A549 (cell line): Measurements from ENCODE around the gene CNPY4. TPM values are rescaled to one million over a fixed set of nuclear protein-coding genes. Genes with fewer than 3 reads are reported as not detected.

ENCODE experiments used
- ATAC-seq, 2 experiments: fragments of 200-7000 bp in 1 of 2; fragments of >200 bp in 1 of 2; cut with Nextera tagmentation in 1 of 2; cut with Tn5 transposase in 1 of 2; 3 replicates each; pipeline versions ENCODE4 v1.8.0 to v1.9.1; 2018 to 2020; ENCODE audit warnings: mild to moderate bottlenecking in 1 of 2, moderate library complexity in 1 of 2
- CTCF ChIA-PET: fragments of 300-600 bp; sonication (Branson Sonifier 250); formaldehyde crosslinking; extraction: SDS; loops from one replicate; lab custom pipeline; 2021; ENCODE audit warnings: antibody characterized with exemption, inconsistent platforms; lab: Yijun Ruan, JAX
- POLR2A ChIA-PET: fragments of 350-600 bp; formaldehyde crosslinking; extraction: SDS; loops from one replicate; lab custom pipeline; 2021; ENCODE audit warnings: antibody characterized with exemption, inconsistent platforms; lab: Yijun Ruan, JAX
- DNase-seq, 2 experiments: peaks; one replicate each; pipeline versions ENCODE4 v3.0.0 to v3.0.0-alpha.2; 2011 to 2016; ENCODE audit warnings: low read depth in 1 of 2, low spot score in 1 of 2
- FAIRE-seq: peaks from 2 replicates; lab custom pipeline; 2011; peaks lifted over from hg19 to GRCh38; lab: Jason Lieb, UNC
- H3K27ac ChIP-seq, 2 experiments: fragments of >200 bp; sonication (Bioruptor Twin); formaldehyde crosslinking; 3 replicates each; pipeline ENCODE4 v1.5.1; 2016 to 2017
- H3K4me1 ChIP-seq: fragments of >200 bp; sonication (Bioruptor Twin); formaldehyde crosslinking; 3 replicates; pipeline ENCODE4 v1.6.1; 2016
- H3K4me2 ChIP-seq: fragments of >200 bp; sonication (Bioruptor Twin); formaldehyde crosslinking; 3 replicates; pipeline ENCODE4 v1.6.1; 2016
- H3K4me3 ChIP-seq: fragments of >200 bp; sonication (Bioruptor Twin); formaldehyde crosslinking; 3 replicates; pipeline ENCODE4 v1.5.1; 2016
- H3K9me3 ChIP-seq: fragments of >200 bp; sonication (Bioruptor Twin); formaldehyde crosslinking; 3 replicates; pipeline ENCODE4 v1.6.1; 2016
- BHLHE40 ChIP-seq: IDR thresholded peaks from 2 replicates; pipeline ENCODE4 v1.6.1; 2012; ENCODE audit warnings: low read depth, low read length, inconsistent platforms
- CHD2 ChIP-seq: fragments of 150-350 bp; IDR thresholded peaks from 2 replicates; pipeline ENCODE4 v1.6.1; 2014; ENCODE audit warnings: low read length; ENCODE audit not compliant: partially characterized antibody
- HMGXB4 ChIP-seq: fragments of 250-450 bp; sonication (Bioruptor Pico); IDR thresholded peaks from 2 replicates; pipeline ENCODE4 v1.5.0; 2021; ENCODE audit warnings: mild to moderate bottlenecking, moderate library complexity, borderline replicate concordance
- HOXB13 ChIP-seq: fragments of 250-450 bp; sonication (Bioruptor Pico); IDR thresholded peaks from 2 replicates; pipeline ENCODE4 v1.5.0; 2020; ENCODE audit warnings: low read depth, mild to moderate bottlenecking, moderate library complexity
- KDM1A ChIP-seq: fragments of 200-600 bp; sonication (generic); IDR thresholded peaks from 2 replicates; pipeline ENCODE4 v1.6.1; 2016; ENCODE audit warnings: low read depth, mild to moderate bottlenecking
- MAFK ChIP-seq: fragments of 450-650 bp; IDR thresholded peaks from 2 replicates; pipeline ENCODE4 v1.6.1; 2014; ENCODE audit not compliant: partially characterized antibody
- POLR2A ChIP-seq: IDR thresholded peaks from 2 replicates; pipeline ENCODE4 v1.6.1; 2012; ENCODE audit warnings: mild to moderate bottlenecking, low read length
- POLR2AphosphoS2 ChIP-seq: conservative IDR thresholded peaks from 2 replicates; pipeline ENCODE4 v1.6.1; 2012; ENCODE audit warnings: low read length, improper control_type of control experiment, inconsistent platforms
- RAD21 ChIP-seq, 2 experiments: fragments of >200 bp in 1 of 2; sonication (Bioruptor Twin) in 1 of 2; formaldehyde crosslinking in 1 of 2; IDR thresholded peaks in 1 of 2; conservative IDR thresholded peaks in 1 of 2; 2 replicates in 1 of 2; 3 replicates in 1 of 2; pipeline ENCODE4 v1.6.1; 2012 to 2018; ENCODE audit warnings: inconsistent platforms in 1 of 2
- RCOR1 ChIP-seq: fragments of 150-350 bp; IDR thresholded peaks from 2 replicates; pipeline ENCODE4 v1.6.1; 2014; ENCODE audit warnings: antibody characterized with exemption, low read length, low read depth
- RFX5 ChIP-seq: fragments of 450-650 bp; IDR thresholded peaks from 2 replicates; pipeline ENCODE4 v1.7.1; 2014; ENCODE audit warnings: antibody characterized with exemption, mild to moderate bottlenecking, moderate library complexity
- ZC3H11A ChIP-seq: fragments of 450-650 bp; IDR thresholded peaks from 2 replicates; pipeline ENCODE4 v1.6.1; 2014; ENCODE audit warnings: antibody characterized with exemption, mild to moderate bottlenecking
- ZNF302 ChIP-seq: fragments of 250-450 bp; sonication (Bioruptor Pico); IDR thresholded peaks from 2 replicates; pipeline ENCODE4 v1.9.0; 2021; ENCODE audit warnings: inconsistent platforms, mild to moderate bottlenecking, moderate library complexity
- WGBS: methylation state at CpG from one replicate; pipeline ENCODE4 v1.1.6; 2017; ENCODE audit errors: missing lambda C conversion rate; 5-methylcytosine and 5-hydroxymethylcytosine counted together
- polyA plus RNA-seq, 4 experiments: library from polyadenylated mRNA; depleted of rRNA in 3 of 4; stranded (reverse); fragments of >200 nt; fragmentation: RNase III in 1 of 4; extraction: RNeasy Plus Mini Kit Qiagen cat#74134 plus additional on column Dnase treatment in 1 of 4; gene quantifications; 2 replicates in 3 of 4; 3 replicates in 1 of 4; pipeline ENCODE4 v1.2.3, GENCODE V29; 2011 to 2017
- TF ChIP-seq, protein P1 (sequence below): fragments of 450-650 bp; IDR thresholded peaks from 2 replicates; pipeline ENCODE4 v1.6.1; 2014; ENCODE audit warnings: antibody characterized with exemption
- TF ChIP-seq, protein P2 (sequence below): IDR thresholded peaks from 2 replicates; pipeline ENCODE4 v1.6.1; 2012
- TF ChIP-seq, protein P3 (sequence below): fragments of >200 bp; sonication (Bioruptor Twin); formaldehyde crosslinking; IDR thresholded peaks from 3 replicates; pipeline ENCODE4 v1.5.1; 2016
- TF ChIP-seq, protein P4 (sequence below): fragments of 150-350 bp; IDR thresholded peaks from 2 replicates; pipeline ENCODE4 v1.6.1; 2014; ENCODE audit warnings: low read depth, mild to moderate bottlenecking, low read length
- TF ChIP-seq, protein P5 (sequence below): fragments of 250-450 bp; sonication (Bioruptor Pico); IDR thresholded peaks from 2 replicates; pipeline ENCODE4 v1.5.0; 2020; ENCODE audit warnings: low read depth, mild to moderate bottlenecking, moderate library complexity

Gene CNPY4
- polyA plus RNA-seq, 2 of the 4 experiments (the other 2 are of a cell fraction): 11.7 to 22.8 TPM

DNA sequence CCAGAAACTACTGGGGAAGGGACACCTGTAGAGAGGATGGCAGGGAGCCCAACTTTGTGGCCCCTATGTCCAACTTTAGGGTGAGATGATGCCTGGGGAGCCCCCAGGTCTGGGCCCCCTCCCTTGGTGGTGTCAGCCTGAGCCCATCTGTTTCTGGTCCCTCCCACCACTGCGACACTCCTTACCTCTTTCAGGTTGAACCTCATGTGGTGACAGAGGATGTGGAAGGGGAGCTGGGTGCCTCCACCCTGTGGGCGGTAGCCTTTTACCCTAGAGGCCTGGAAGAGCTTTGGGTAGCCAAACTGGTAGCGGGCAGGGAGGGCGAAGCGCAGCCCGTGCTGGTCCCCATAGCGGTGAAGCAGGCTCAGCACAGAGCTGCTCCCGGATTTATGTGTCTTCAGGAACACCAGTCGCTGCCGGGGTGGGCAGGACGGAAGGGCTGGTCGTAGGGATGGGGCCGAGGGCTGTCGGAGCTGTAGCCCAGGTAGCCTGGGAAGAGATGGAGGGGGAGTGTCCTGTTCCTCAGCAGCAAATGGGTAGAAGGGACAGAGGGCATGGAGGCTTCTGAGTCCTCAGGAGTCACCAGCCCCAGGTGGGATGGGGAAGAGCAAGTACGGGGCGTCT is 47.0 kb downstream of the CNPY4 start:
- Histone ChIP-seq H3K9me3 (no peaks in the 10 kb centered on the region), H3K4me1 (peaks cover 10% of the 10 kb centered on the region; the same call in 2 of the 3 replicates), H3K4me2 (no peak overlapping the region), H3K27ac (no peak overlapping the region), H3K4me3 (no peak overlapping the region)
- FAIRE-seq (no peak), DNase-seq (no peak), ATAC-seq (peak; percentile 6 to 9; a peak in 3 of 6 replicates)
- CTCF ChIA-PET: interaction anchor here (0.7 to 2.9 kb wide), 6 partner anchors 7 to 37 kb away, joined by 3 to 16 read pairs (median 3); partner anchors contain the start of genes GPC2 and TRAPPC14
- TF ChIP-seq KDM1A (no peak), RAD21 (conservative IDR thresholded peaks at IDR 0.05 in 1 of 2, IDR thresholded peaks at IDR 0.05 in 1 of 2) (no peak), MAFK (no peak), RCOR1 (no peak), CHD2 (no peak)
- TF ChIP-seq, protein P1, sequence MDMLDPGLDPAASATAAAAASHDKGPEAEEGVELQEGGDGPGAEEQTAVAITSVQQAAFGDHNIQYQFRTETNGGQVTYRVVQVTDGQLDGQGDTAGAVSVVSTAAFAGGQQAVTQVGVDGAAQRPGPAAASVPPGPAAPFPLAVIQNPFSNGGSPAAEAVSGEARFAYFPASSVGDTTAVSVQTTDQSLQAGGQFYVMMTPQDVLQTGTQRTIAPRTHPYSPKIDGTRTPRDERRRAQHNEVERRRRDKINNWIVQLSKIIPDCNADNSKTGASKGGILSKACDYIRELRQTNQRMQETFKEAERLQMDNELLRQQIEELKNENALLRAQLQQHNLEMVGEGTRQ: no peak
- TF ChIP-seq, protein P2, sequence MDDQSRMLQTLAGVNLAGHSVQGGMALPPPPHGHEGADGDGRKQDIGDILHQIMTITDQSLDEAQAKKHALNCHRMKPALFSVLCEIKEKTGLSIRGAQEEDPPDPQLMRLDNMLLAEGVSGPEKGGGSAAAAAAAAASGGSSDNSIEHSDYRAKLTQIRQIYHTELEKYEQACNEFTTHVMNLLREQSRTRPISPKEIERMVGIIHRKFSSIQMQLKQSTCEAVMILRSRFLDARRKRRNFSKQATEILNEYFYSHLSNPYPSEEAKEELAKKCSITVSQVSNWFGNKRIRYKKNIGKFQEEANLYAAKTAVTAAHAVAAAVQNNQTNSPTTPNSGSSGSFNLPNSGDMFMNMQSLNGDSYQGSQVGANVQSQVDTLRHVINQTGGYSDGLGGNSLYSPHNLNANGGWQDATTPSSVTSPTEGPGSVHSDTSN: no peak
- TF ChIP-seq, protein P3, sequence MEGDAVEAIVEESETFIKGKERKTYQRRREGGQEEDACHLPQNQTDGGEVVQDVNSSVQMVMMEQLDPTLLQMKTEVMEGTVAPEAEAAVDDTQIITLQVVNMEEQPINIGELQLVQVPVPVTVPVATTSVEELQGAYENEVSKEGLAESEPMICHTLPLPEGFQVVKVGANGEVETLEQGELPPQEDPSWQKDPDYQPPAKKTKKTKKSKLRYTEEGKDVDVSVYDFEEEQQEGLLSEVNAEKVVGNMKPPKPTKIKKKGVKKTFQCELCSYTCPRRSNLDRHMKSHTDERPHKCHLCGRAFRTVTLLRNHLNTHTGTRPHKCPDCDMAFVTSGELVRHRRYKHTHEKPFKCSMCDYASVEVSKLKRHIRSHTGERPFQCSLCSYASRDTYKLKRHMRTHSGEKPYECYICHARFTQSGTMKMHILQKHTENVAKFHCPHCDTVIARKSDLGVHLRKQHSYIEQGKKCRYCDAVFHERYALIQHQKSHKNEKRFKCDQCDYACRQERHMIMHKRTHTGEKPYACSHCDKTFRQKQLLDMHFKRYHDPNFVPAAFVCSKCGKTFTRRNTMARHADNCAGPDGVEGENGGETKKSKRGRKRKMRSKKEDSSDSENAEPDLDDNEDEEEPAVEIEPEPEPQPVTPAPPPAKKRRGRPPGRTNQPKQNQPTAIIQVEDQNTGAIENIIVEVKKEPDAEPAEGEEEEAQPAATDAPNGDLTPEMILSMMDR: no peak
- POLR2A ChIA-PET: no interaction called here
- 78% methylated on average over 16 of the region's 16 CpGs for WGBS

DNA sequence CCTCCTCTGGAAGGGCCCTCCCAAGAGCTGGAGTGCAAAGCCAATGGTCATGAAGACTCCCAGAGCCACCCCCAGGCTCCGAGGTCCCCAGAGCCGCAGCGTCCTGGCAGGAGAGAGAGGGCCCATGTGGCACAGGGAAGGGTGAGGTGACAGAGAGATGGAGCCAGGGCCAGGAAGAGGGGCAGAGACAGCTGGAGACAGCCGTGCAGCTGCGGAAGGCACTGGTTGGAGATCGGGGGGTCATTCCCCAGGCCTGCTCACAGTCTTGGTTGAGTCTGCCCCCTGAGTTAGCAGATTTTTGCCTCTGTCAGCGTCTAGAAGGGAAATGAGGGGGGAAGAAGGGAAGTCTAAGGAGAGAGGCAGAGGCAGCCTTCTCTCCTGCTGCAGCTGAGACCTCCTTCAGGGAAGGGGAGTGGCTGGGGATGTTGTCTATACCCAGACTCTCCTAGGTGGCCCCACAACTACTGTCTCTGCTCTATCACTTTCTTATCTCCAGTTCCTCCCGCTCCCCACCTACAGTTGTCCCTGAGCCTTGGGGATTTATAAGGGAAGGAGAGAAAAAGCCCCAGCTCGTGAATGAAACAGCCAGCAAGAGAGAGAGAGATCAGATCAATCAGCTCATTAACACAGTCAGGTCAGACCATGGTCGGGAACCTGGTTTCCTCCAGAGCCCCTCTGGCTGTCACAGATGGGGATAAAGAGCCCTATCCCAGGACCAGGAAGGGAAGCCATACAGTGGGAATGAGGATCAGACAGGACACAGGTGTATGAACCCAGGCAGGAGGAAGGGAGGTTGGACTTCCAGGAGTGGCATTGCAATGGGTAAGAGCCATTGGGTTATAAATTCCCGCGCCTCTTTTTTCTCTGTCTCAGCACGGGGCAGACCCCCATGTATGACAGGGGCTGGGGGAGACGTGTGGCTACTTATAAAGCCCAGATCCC is 47.8 kb downstream of the CNPY4 start:
- peaks cover 10% of the 10 kb centered on the region; the same call in 2 of the 3 replicates for H3K4me1 ChIP-seq
- POLR2A ChIA-PET: no interaction called here
- no peak for TF ChIP-seq HOXB13 (CRISPR knock-in tag)
- no peaks in the 10 kb centered on the region for H3K9me3 ChIP-seq
- H3K4me2 ChIP-seq: no peak overlapping the region
- WGBS: 70% methylated on average over 14 of the region's 14 CpGs
- no peak overlapping the region for H3K27ac ChIP-seq
- FAIRE-seq (no peak), DNase-seq (no peak), ATAC-seq (peak; percentile 14 to 18; a peak in 4 of 6 replicates)
- H3K4me3 ChIP-seq: no peak overlapping the region
- CTCF ChIA-PET: interaction anchor here (0.9 to 2.9 kb wide), 5 partner anchors 8 to 37 kb away, joined by 3 to 16 read pairs (median 5); partner anchors contain the start of genes GPC2 and TRAPPC14

- ChIA-PET CTCF (interaction anchor here (1.2 to 2.9 kb wide), 3 partner anchors 9 to 35 kb away, joined by 5 to 16 read pairs (median 7); partner anchors contain the start of gene TRAPPC14), POLR2A (no interaction called here)
- H3K4me2 ChIP-seq: no peak overlapping the region
- FAIRE-seq (no peak), DNase-seq (no peak), ATAC-seq (no peak)
- no peak overlapping the region for H3K27ac ChIP-seq
- 77% methylated on average over 11 of the region's 11 CpGs for WGBS
- peaks cover 6% of the 10 kb centered on the region; the same call in 2 of the 3 replicates for H3K4me1 ChIP-seq
- H3K9me3 ChIP-seq: no peaks in the 10 kb centered on the region
- no peak overlapping the region for H3K4me3 ChIP-seq
- TF ChIP-seq, protein P4, sequence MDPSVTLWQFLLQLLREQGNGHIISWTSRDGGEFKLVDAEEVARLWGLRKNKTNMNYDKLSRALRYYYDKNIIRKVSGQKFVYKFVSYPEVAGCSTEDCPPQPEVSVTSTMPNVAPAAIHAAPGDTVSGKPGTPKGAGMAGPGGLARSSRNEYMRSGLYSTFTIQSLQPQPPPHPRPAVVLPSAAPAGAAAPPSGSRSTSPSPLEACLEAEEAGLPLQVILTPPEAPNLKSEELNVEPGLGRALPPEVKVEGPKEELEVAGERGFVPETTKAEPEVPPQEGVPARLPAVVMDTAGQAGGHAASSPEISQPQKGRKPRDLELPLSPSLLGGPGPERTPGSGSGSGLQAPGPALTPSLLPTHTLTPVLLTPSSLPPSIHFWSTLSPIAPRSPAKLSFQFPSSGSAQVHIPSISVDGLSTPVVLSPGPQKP: no peak
- TF ChIP-seq HMGXB4 (no peak), ZC3H11A (no peak), BHLHE40 (no peak), ZNF302 (no peak), POLR2AphosphoS2 (no peak), POLR2A (no peak), RCOR1 (no peak), CHD2 (no peak), RFX5 (no peak)
- TF ChIP-seq, protein P5, sequence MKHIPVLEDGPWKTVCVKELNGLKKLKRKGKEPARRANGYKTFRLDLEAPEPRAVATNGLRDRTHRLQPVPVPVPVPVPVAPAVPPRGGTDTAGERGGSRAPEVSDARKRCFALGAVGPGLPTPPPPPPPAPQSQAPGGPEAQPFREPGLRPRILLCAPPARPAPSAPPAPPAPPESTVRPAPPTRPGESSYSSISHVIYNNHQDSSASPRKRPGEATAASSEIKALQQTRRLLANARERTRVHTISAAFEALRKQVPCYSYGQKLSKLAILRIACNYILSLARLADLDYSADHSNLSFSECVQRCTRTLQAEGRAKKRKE (CRISPR knock-in tag): no peak
- TF ChIP-seq, protein P2: no peak
Measured at GRCh38 chr7:100167912-100168323, 48.5 kb downstream of the CNPY4 start.
